ENCODE measurements around the gene CBY3. TPM values are rescaled to one million over a fixed set of nuclear protein-coding genes. Genes with fewer than 3 reads are reported as not detected.

CBY3 gene
- total RNA-seq, 1 experiment from 2014 or later: not detected

GRCh38 chr5:179699616-179700237, 18.9 kb upstream of the CBY3 start:
- H2AFZ ChIP-seq (ENCODE audit: low read depth, low read length, poor library complexity, severe bottlenecking): no peak overlapping the region
- POLR2A ChIA-PET: interaction anchor here (0.6 to 1.3 kb wide), 2 partner anchors 33 to 76 kb away, joined by 3 to 4 read pairs; partner anchors contain the start of genes HNRNPH1 and MAML1
- intact Hi-C loops (cut with micrococcal nuclease): loop anchor here (1.0 to 2.0 kb wide), 2 partner anchors 41 to 76 kb away; partner anchors contain the start of gene HNRNPH1
- DNase-seq (ENCODE audit: low read depth, low spot score): no peak
- peaks cover 4 to 27% of the 10 kb centered on the region in 2 experiments; a peak in 3 of 4 replicates for H3K4me1 ChIP-seq (ENCODE audit: control insufficient read depth in 1 of 2, insufficient read depth in 2 of 2, low read length in 2 of 2)
- no peaks in the 10 kb centered on the region for H3K9me2 ChIP-seq (ENCODE audit: insufficient read depth)
- RAD21 ChIA-PET (ENCODE audit: low non-redundant PET in 1 of 2, low total read pairs in 2 of 2, uncharacterized antibody in 2 of 2, unreplicated experiment in 2 of 2): no interaction called here
- H3K9ac ChIP-seq (ENCODE audit: low read length): peak overlapping the region; percentile 100
- H3K36me3 ChIP-seq (ENCODE audit: control insufficient read depth in 1 of 2, insufficient read depth in 2 of 2, low read length in 2 of 2): peaks cover 0 to 33% of the 10 kb centered on the region in 2 experiments; a peak in 1 of 4 replicates
- TF ChIP-seq POLR2AphosphoS5 (IDR thresholded peaks at IDR 0.05; ENCODE audit: low read depth, low read length) (peak; percentile 42), SP1 (IDR thresholded peaks at IDR 0.05; ENCODE audit: low read depth) (no peak)
- H3K9me3 ChIP-seq (ENCODE audit: control insufficient read depth in 1 of 2, insufficient read depth in 1 of 2, low read depth in 1 of 2, low read length in 2 of 2): no peaks in the 10 kb centered on the region
- peak overlapping the region; percentile 66 to 87 for H3K4me3 ChIP-seq (replicated peaks in 1 of 2; ENCODE audit: low read depth in 1 of 2, low read length in 2 of 2)
- ATAC-seq: no peak
- peaks cover 3% of the 10 kb centered on the region; the same call in 1 of the 2 replicates for H4K20me1 ChIP-seq (ENCODE audit: insufficient read depth)
- BruUV-seq (replicated peaks): TSS peak; percentile 68
- H3K27me3 ChIP-seq (ENCODE audit: insufficient read depth, low read length): no peaks in the 10 kb centered on the region
- H3K27ac ChIP-seq (ENCODE audit: low read depth, low read length): peak overlapping the region; percentile 96
- CTCF ChIA-PET: no interaction called here
- peak overlapping the region; percentile 83 for H3K4me2 ChIP-seq (ENCODE audit: low read length)
- peaks cover 60% of the 10 kb centered on the region for H3K79me2 ChIP-seq (ENCODE audit: insufficient read depth, low read length)

GRCh38 chr5:179698935-179699615, 18.2 kb upstream of the CBY3 start, which contains the start of gene CANX:
CANX (plus strand) TSS chr5:179698967; CDS start chr5:179705682, 6,715 bp downstream.
- ATAC-seq (peak; percentile 6), DNase-seq (ENCODE audit: low read depth, low spot score) (no peak)
- intact Hi-C loops (cut with micrococcal nuclease): loop anchor here (1.0 to 2.0 kb wide), 3 partner anchors 21 to 76 kb away; partner anchors contain the start of gene HNRNPH1
- peaks cover 0 to 31% of the 10 kb centered on the region in 2 experiments; a peak in 1 of 4 replicates for H3K36me3 ChIP-seq (ENCODE audit: control insufficient read depth in 1 of 2, insufficient read depth in 2 of 2, low read length in 2 of 2)
- H4K20me1 ChIP-seq (ENCODE audit: insufficient read depth): peaks cover 3% of the 10 kb centered on the region; the same call in 1 of the 2 replicates
- no peaks in the 10 kb centered on the region for H3K9me2 ChIP-seq (ENCODE audit: insufficient read depth)
- peak within 1 kb of the TSS; percentile 86 for H3K4me2 ChIP-seq (ENCODE audit: low read length)
- TF ChIP-seq YY1 (IDR thresholded peaks at IDR 0.05; ENCODE audit: extremely low read depth, insufficient replicate concordance, low read depth, low read length) (peak; percentile 40), ZFX (IDR thresholded peaks at IDR 0.05) (peak; percentile 94), TCF7L2 (IDR thresholded peaks at IDR 0.05; ENCODE audit: borderline replicate concordance, extremely low read depth, insufficient read depth, insufficient read length) (peak; percentile 15), POLR2A (IDR thresholded peaks at IDR 0.05; ENCODE audit: borderline replicate concordance, extremely low read depth, insufficient read depth, insufficient read length) (peak; percentile 51), POLR2AphosphoS5 (IDR thresholded peaks at IDR 0.05; ENCODE audit: low read depth, low read length) (peak; percentile 68), RAD21 (IDR thresholded peaks at IDR 0.05; ENCODE audit: low read depth) (no peak)
- H3K27me3 ChIP-seq (ENCODE audit: insufficient read depth, low read length): no peaks in the 10 kb centered on the region
- ChIA-PET RAD21 (ENCODE audit: low non-redundant PET in 1 of 2, low total read pairs in 2 of 2, uncharacterized antibody in 2 of 2, unreplicated experiment in 2 of 2) (no interaction called here), CTCF (no interaction called here), POLR2A (interaction anchor here (0.6 kb wide), 1 partner anchor 75 kb away, joined by 3 read pairs; the partner anchor contains the start of gene HNRNPH1)
- H3K9me3 ChIP-seq (ENCODE audit: control insufficient read depth in 1 of 2, insufficient read depth in 1 of 2, low read depth in 1 of 2, low read length in 2 of 2): no peaks in the 10 kb centered on the region
- no TSS peak for BruUV-seq (replicated peaks)
- peak within 1 kb of the TSS; percentile 100 for H3K9ac ChIP-seq (ENCODE audit: low read length)
- H2AFZ ChIP-seq (ENCODE audit: low read depth, low read length, poor library complexity, severe bottlenecking): no peak within 1 kb of the TSS
- peak within 1 kb of the TSS; percentile 83 to 87 for H3K4me3 ChIP-seq (replicated peaks in 1 of 2; ENCODE audit: low read depth in 1 of 2, low read length in 2 of 2)
- peaks cover 53% of the 10 kb centered on the region for H3K79me2 ChIP-seq (ENCODE audit: insufficient read depth, low read length)
- peaks cover 4 to 27% of the 10 kb centered on the region in 2 experiments; a peak in 3 of 4 replicates for H3K4me1 ChIP-seq (ENCODE audit: control insufficient read depth in 1 of 2, insufficient read depth in 2 of 2, low read length in 2 of 2)
- H3K27ac ChIP-seq (ENCODE audit: low read depth, low read length): peak within 1 kb of the TSS; percentile 98

All from HCT116 (cell line).